GM10248 (cell line): ENCODE measurements around the gene KLK5.

Experiments
- CTCF ChIA-PET: fragments of 300-600 bp; sonication (Branson Sonifier 250); formaldehyde crosslinking; extraction: SDS; loops from one replicate; lab custom pipeline; 2021; ENCODE audit warnings: antibody characterized with exemption; lab: Yijun Ruan, JAX
- POLR2A ChIA-PET: fragments of 350-650 bp; sonication (Branson Sonifier 250); formaldehyde crosslinking; extraction: SDS; loops from one replicate; lab custom pipeline; 2020; ENCODE audit warnings: antibody characterized with exemption; lab: Yijun Ruan, JAX
- DNase-seq: peaks from one replicate; pipeline ENCODE4 v3.0.0; 2012; ENCODE audit errors: extremely low spot score
- CTCF ChIP-seq: IDR thresholded peaks from 2 replicates; pipeline ENCODE4 v1.5.1; 2012; ENCODE audit warnings: mild to moderate bottlenecking, low read depth; ENCODE audit errors: extremely low read depth, missing control alignments, control extremely low read depth

KLK5 gene

DNA sequence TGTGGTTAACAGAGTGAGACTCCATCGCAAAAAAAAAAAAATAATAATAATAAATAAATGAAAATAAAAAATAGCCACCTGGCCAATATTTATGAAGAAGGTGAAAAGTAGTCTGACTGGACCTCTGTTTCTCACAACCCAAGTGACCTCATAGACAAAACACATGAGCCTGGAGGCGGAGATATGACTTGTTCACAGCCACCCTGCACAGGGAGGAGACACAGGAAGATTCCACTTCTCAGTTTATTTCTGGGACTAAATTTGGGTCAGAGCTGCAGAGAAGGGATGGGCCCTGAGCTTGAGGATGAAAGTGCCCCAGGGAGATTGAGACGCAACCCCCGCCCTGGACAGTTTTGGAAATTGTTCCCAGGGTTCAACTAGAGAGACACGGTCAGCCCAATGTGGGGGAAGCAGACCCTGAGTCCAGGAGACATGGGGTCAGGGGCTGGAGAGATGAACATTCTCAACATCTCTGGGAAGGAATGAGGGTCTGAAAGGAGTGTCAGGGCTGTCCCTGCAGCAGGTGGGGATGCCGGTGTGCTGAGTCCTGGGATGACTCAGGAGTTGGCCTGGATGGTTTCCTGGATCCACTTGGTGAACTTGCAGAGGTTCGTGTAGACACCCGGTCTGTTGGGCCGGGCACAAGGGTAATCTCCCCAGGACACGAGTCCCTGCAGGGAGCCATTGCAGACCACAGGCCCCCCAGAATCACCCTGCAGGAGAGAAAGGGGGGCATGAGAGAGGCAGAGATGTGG, 9.6 kb downstream of the KLK5 start:
- ChIA-PET CTCF (no interaction called here), POLR2A (no interaction called here)
- no peak for DNase-seq
- no peak for TF ChIP-seq CTCF

DNA sequence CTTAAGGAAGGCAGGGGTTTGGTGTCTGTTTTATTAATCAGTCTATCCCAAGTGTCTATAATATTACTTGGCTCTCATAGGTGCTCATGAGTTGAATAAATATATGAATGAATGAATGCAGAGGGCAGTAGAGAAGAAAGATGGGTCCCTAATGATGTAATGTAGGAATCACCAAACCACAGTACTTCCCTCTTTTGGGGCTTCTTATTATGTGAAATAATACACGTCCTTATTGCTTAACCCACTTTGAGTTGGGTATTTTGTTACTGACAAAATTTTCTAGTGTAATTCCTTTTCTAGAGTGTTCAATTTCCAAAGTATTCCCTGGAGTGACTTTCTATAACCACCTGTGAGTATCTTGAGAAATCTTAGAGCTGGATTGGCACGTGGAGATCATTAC, 13.2 kb downstream of the KLK5 start:
- no peak for TF ChIP-seq CTCF
- ChIA-PET POLR2A (no interaction called here), CTCF (interaction anchor here (0.8 to 1.7 kb wide), 3 partner anchors 10 to 18 kb away, joined by 3 to 4 read pairs (median 4); no protein-coding TSS in a partner anchor)
- no peak for DNase-seq

DNA sequence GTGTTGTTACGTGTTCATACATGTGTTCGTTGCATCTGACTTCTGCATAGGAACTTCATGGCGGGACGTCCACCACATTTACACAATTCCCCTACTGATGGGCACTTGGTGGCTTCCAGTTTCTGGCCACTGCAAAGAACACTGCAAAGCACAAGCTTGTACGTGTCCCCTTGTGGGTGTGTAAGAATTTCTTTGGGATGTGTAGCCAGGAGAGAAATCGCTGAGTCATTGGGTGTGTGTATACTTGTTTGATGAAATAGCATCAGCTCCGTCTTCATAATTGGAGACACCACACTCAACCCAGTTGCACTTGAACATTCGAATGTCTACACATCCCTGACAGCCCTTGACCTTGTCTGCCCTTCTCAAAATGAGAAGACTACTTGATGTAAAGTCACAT, 19.2 kb downstream of the KLK5 start:
- CTCF ChIA-PET: no interaction called here
- no peak for TF ChIP-seq CTCF
- no peak for DNase-seq
- POLR2A ChIA-PET: no interaction called here

DNA sequence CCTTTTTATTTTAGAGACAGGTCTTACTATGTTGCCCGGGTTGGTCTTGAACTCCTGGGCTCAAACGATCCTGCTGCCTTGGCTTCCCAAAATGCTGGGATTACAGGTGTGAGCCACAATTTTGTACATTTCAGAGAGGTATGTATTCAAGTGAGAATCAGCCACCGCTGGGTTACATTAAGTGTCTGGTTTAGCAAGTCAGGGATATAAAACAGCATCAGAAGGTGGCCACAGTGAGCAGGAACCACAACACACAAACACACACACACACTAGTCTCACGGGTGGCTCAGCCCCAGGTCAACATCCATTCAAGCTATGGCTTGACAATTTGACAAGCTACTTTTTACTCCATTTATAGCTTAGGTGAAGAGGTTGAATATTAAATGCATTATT, 20.2 kb downstream of the KLK5 start:
- POLR2A ChIA-PET: no interaction called here
- no peak for DNase-seq
- CTCF ChIA-PET: interaction anchor here (1.0 kb wide), 1 partner anchor 11 kb away, joined by 4 read pairs; no protein-coding TSS in a partner anchor
- no peak for TF ChIP-seq CTCF

DNA sequence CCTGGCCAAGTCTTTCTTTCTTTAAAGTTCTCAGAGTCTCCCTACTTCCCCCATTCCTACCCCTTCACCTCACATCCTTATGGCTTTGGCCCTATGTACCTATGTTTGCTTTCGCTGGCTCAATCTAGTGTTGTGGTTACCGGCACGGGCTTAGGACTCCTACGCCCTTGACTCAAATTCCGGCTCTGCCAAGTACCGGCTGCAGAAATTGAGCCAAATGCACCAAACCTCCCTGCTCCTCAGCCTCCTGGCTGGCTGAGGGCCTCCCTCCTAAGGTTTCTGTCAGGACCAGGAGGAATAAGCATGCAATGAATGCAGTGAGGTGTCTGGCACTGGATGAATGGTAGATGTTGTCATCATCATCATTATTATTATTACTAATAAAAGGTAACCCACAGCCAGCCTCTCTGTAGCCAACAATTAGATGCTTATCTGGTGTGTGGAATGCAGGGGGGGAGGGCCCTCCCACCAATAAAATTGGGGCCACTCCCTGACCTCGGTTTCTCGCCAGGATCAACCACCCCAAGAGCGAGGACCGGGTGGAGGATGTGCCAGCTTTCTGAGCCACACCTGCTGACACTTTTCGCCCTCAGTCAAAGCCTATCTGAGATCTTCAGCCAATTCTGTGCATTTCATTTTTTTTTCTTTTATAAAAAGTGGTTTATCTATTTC, 20.7 kb downstream of the KLK5 start:
- POLR2A ChIA-PET: no interaction called here
- TF ChIP-seq CTCF: no peak
- DNase-seq: no peak
- CTCF ChIA-PET: interaction anchor here (1.0 kb wide), 1 partner anchor 10 kb away, joined by 4 read pairs; no protein-coding TSS in a partner anchor

DNA sequence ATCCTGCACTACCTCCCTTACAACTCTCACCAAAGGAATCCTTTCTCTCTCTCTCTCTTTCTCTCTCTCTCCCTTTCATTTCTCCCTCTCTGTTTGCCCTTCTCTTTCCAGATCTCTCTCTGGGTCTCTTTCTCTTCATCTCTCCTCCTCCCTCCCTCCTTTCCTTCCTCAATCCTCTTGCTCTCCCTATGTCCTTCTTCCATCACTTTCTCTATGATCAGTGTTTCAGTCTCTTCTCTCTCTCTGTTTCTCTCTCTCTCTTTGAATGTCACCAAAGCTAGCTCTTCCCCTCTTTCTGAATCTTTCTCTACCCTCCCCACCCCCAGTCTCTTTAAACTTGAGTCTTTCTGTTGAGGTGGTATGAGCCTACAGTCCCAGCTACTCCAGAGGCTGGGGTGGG, 21.8 kb downstream of the KLK5 start:
- no peak for DNase-seq
- TF ChIP-seq CTCF: no peak
- ChIA-PET POLR2A (no interaction called here), CTCF (interaction anchor here (1.0 to 1.8 kb wide), 3 partner anchors 9 to 88 kb away, joined by 3 to 7 read pairs (median 3); no protein-coding TSS in a partner anchor)
